Ovary (tissue), 3 donors: ENCODE results near the gene CD53.

Experiments
- EP300 ChIP-seq: sonication (generic); formaldehyde crosslinking; IDR thresholded peaks from one replicate; pipeline ENCODE4 v1.6.1; 2017; ENCODE audit warnings: antibody characterized with exemption
- POLR2A ChIP-seq: fragments of 450-650 bp; IDR thresholded peaks from one replicate; pipeline ENCODE4 v1.6.1; 2017; ENCODE audit warnings: antibody characterized with exemption, mild to moderate bottlenecking, moderate library complexity
- TF ChIP-seq, protein P1 (sequence below), 3 donors: fragments of 450-650 bp in 2 of 3; fragments of 200-600 bp in 1 of 3; IDR thresholded peaks; one replicate each; pipeline versions ENCODE4 v1.5.1 to v1.8.0; 2016 to 2022; ENCODE audit warnings: antibody characterized with exemption in 3 of 3, mild to moderate bottlenecking in 1 of 3
- donor health status: DM: no; HTN: no; CAD: no.

DNA sequence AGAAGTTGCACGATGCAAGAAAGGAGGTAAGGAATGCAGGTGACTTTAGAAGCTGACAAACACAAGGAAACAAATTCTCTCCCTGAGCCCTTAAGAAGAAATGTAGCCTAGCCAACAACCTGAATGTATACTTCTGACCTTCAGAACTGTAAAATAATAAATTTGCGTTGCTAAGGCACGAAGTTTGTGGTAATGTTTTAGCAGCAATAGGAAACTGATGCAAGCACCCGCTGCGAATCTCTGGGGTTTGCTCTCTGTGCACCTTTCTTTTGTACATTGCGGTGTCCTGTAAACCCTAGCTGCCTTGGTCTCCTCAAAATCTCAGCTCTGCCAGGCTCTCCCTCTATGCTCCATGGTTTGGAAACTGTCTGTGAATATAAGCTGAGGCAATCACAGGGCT lies 15.1 kb downstream of the CD53 start:
- TF ChIP-seq POLR2A (no peak), EP300 (no peak)
- TF ChIP-seq, protein P1, sequence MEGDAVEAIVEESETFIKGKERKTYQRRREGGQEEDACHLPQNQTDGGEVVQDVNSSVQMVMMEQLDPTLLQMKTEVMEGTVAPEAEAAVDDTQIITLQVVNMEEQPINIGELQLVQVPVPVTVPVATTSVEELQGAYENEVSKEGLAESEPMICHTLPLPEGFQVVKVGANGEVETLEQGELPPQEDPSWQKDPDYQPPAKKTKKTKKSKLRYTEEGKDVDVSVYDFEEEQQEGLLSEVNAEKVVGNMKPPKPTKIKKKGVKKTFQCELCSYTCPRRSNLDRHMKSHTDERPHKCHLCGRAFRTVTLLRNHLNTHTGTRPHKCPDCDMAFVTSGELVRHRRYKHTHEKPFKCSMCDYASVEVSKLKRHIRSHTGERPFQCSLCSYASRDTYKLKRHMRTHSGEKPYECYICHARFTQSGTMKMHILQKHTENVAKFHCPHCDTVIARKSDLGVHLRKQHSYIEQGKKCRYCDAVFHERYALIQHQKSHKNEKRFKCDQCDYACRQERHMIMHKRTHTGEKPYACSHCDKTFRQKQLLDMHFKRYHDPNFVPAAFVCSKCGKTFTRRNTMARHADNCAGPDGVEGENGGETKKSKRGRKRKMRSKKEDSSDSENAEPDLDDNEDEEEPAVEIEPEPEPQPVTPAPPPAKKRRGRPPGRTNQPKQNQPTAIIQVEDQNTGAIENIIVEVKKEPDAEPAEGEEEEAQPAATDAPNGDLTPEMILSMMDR (IDR thresholded peaks at IDR 0.05): no peak
